Measurements from ENCODE around the gene TLE4. TPM values are rescaled to one million over a fixed set of nuclear protein-coding genes. Genes with fewer than 3 reads are reported as not detected.

The TLE4 gene
- total and polyA plus RNA-seq, 8 donors = 21.6 to 38.3 (median 33.8) TPM

DNA sequence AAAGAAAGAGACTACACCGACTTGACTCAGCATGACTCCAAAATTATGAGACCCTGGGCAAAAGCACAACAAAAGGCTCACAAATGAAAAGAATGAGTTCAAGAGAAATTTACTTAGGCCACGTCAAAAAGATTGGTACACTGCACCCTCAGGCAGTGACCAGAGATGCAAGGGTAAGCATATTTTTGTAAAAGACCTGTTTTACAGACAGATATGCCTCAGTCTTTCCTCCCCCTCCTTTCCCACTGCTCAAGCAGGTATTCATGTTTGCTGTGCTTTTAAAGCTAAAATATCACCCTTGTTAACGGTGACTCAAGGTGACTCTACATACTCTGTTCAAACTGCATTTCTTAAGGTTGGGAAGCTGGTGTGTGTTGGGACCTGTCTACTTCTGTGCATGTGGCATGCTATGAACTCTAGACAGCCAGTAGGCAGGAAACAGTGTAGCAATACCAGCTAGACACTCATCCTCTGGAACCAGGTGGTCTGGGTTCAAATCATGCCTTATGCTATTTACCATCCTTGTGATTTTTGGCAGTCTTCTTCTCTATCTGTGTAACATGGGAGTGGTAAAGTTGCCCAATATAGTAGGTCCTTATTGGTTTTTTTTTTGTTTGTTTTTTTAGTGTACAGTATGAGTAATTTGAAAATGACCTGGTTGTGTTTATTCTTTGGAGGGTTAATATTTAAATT is 98.7 kb downstream of the TLE4 start:
- H3K36me3 ChIP-seq = peaks cover 0 to 5% of the 10 kb centered on the region in 2 donors
- intact Hi-C loops (cut with DNase I) = no loop called here

DNA sequence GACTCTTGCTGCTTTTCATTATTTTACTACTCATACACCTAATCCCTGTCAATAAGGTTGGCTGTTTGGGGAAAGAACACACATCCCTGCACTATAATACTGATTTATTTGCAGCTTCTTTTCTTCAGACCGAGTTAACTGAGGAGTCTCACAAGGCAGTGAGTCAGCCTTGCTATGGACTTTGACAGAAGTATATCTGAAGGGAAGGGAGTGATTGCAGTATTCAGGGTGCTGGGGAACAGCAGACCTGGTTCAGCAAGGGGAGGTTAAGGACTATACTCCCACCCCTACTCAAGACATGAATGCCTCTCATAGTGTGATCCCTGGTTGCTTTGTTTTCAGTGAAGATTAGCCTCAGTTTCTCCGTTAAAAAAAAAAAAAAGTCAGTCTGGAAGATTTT is 99.8 kb downstream of the TLE4 start:
- TF ChIP-seq, protein P1, sequence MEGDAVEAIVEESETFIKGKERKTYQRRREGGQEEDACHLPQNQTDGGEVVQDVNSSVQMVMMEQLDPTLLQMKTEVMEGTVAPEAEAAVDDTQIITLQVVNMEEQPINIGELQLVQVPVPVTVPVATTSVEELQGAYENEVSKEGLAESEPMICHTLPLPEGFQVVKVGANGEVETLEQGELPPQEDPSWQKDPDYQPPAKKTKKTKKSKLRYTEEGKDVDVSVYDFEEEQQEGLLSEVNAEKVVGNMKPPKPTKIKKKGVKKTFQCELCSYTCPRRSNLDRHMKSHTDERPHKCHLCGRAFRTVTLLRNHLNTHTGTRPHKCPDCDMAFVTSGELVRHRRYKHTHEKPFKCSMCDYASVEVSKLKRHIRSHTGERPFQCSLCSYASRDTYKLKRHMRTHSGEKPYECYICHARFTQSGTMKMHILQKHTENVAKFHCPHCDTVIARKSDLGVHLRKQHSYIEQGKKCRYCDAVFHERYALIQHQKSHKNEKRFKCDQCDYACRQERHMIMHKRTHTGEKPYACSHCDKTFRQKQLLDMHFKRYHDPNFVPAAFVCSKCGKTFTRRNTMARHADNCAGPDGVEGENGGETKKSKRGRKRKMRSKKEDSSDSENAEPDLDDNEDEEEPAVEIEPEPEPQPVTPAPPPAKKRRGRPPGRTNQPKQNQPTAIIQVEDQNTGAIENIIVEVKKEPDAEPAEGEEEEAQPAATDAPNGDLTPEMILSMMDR (IDR thresholded peaks at IDR 0.05) = no peak
- DNase-seq (no peak), ATAC-seq (no peak)
- H3K27me3 ChIP-seq = no peaks in the 10 kb centered on the region
- peaks cover 0 to 5% of the 10 kb centered on the region in 2 donors for H3K36me3 ChIP-seq
- no peak overlapping the region for H3K27ac ChIP-seq
- no peak overlapping the region for H3K4me3 ChIP-seq
- no peaks in the 10 kb centered on the region for H3K9me3 ChIP-seq
- peaks cover 0 to 3% of the 10 kb centered on the region in 2 donors for H3K4me1 ChIP-seq
- intact Hi-C loops (cut with DNase I) = no loop called here

More for the DNA sequence above, 98.7 kb downstream of the TLE4 start:
- peak; percentile 40 for ATAC-seq
- TF ChIP-seq, protein P1 (IDR thresholded peaks at IDR 0.05) = no peak
- no peak overlapping the region for H3K4me3 ChIP-seq
- no peaks in the 10 kb centered on the region for H3K27me3 ChIP-seq
- H3K9me3 ChIP-seq = no peaks in the 10 kb centered on the region
- no peak for DNase-seq
- H3K27ac ChIP-seq = no peak overlapping the region
- H3K4me1 ChIP-seq = peaks cover 0 to 3% of the 10 kb centered on the region in 2 donors

DNA sequence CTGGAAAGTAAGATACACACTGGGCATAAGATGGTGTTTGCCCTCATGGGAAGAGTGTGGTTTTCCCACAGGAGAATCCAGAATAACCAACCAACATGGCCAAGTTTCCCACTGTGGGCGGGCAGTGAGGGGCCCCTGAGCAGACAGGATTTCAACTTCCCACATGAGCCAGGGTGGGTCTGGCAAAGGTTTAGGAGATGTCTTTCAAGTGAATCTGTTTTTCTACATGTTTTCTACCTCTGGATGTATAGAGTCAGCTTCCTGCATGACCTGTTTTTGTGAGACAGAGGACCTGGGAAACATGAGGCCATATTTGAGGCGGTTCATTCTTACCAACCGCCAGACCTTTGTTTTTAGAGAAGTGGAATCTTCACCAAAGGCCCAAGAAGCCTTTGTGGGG is 100.5 kb downstream of the TLE4 start:
- TF ChIP-seq, protein P1 (IDR thresholded peaks at IDR 0.05) = no peak
- ATAC-seq = no peak
- intact Hi-C loops (cut with DNase I) = no loop called here

DNA sequence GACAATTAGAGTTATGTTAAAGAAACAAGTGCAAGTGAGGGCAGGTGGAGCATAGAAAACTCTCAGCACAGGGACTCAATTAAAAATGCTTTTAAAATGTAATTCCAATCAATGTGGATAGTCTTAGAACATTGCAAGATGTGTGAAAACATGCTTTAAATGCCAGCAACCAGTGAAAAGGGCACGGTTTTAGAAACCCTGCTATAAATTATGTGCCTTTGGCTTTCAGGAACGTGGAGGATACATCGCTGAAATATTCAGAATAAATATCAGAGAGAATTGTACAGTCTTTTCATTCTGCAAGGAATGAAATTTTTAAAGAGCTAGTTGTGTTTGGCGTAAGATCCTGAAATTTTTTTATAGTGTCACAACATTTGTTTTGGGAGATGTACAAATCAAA is 101.1 kb downstream of the TLE4 start:
- Histone ChIP-seq H3K27ac (no peak overlapping the region), H3K9me3 (no peaks in the 10 kb centered on the region), H3K27me3 (no peaks in the 10 kb centered on the region), H3K36me3 (peaks cover 0 to 5% of the 10 kb centered on the region in 2 donors), H3K4me3 (no peak overlapping the region), H3K4me1 (peaks cover 0 to 3% of the 10 kb centered on the region in 2 donors)
- no peak for DNase-seq
- TF ChIP-seq, protein P1 (IDR thresholded peaks at IDR 0.05) = no peak
- intact Hi-C loops (cut with DNase I) = no loop called here
- ATAC-seq = no peak

More for the DNA sequence above, 100.5 kb downstream of the TLE4 start:
- peaks cover 0 to 3% of the 10 kb centered on the region in 2 donors for H3K4me1 ChIP-seq
- no peak overlapping the region for H3K4me3 ChIP-seq
- DNase-seq = no peak
- H3K9me3 ChIP-seq = no peaks in the 10 kb centered on the region
- H3K27ac ChIP-seq = no peak overlapping the region
- peaks cover 0 to 5% of the 10 kb centered on the region in 2 donors for H3K36me3 ChIP-seq
- H3K27me3 ChIP-seq = no peaks in the 10 kb centered on the region

DNA sequence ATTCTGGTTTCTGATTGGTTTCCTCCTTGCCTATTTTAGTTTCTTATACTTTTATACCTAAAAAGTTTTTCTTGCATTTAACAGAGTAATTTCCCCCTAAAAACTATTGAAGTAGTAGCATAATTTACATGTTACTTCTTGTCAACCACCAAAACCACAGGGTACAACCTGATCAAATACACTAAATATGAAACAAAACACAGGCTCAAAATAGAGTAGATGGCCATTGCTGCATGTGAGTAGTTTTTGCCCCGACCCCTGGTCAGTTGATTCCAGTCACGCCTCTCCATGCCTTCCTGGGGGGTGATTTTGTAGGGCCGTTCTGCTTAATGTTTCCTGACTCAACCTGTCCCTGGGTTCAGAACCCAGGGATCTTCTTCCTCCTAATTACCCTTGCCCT is 101.8 kb downstream of the TLE4 start:
- H3K36me3 ChIP-seq = peaks cover 0 to 5% of the 10 kb centered on the region in 2 donors
- intact Hi-C loops (cut with DNase I) = no loop called here
- H3K27ac ChIP-seq = no peak overlapping the region
- H3K9me3 ChIP-seq = no peaks in the 10 kb centered on the region
- ATAC-seq (no peak), DNase-seq (no peak)
- H3K27me3 ChIP-seq = no peaks in the 10 kb centered on the region
- H3K4me3 ChIP-seq = no peak overlapping the region
- peaks cover 0 to 3% of the 10 kb centered on the region in 2 donors for H3K4me1 ChIP-seq
- TF ChIP-seq, protein P1 (IDR thresholded peaks at IDR 0.05) = no peak
